CD4-positive, alpha-beta T cell (primary cell): Measurements from ENCODE around the gene HNRNPA0. TPM values are rescaled to one million over a fixed set of nuclear protein-coding genes. Genes with fewer than 3 reads are reported as not detected.

Experiments used
- ATAC-seq: fragments of 200-7000 bp; cut with Tn5 transposase; one replicate; pipeline ENCODE4 v1.10.0; 2022; ENCODE audit warnings: mild to moderate bottlenecking; ENCODE audit not compliant: poor library complexity
- CTCF ChIA-PET: fragments of 350-600 bp; sonication (Branson Sonifier 250); formaldehyde crosslinking; loops from one replicate; lab custom pipeline; 2021; ENCODE audit warnings: antibody characterized with exemption, inconsistent platforms; lab: Charles Lee
- POLR2A ChIA-PET: fragments of 350-600 bp; sonication (Branson Sonifier 250); formaldehyde crosslinking; loops from one replicate; lab custom pipeline; 2021; ENCODE audit warnings: antibody characterized with exemption, inconsistent platforms; lab: Charles Lee
- DNase-seq, 14 experiments: peaks; one replicate each; pipeline ENCODE4 v3.0.0-alpha.2; 2013 to 2020; ENCODE audit warnings: mixed read lengths in 2 of 14
- H3K27ac ChIP-seq, 2 donors: one replicate each; pipeline versions ENCODE4 v1.5.1 to v1.7.0; 2013; ENCODE audit warnings: low read length in 2 of 2, low read depth in 1 of 2, mild to moderate bottlenecking in 1 of 2
- H3K27me3 ChIP-seq, 2 experiments: 1 replicate in 1 of 2; 2 replicates in 1 of 2; pipeline versions ENCODE4 v1.6.1 to v1.7.0; 2013; ENCODE audit warnings: low read length in 2 of 2, control low read depth in 1 of 2, mild to moderate bottlenecking in 1 of 2, moderate library complexity in 1 of 2; ENCODE audit not compliant: insufficient read depth in 2 of 2, control insufficient read depth in 1 of 2
- H3K36me3 ChIP-seq: one replicate; pipeline ENCODE4 v1.6.1; 2013; ENCODE audit warnings: low read length, control low read depth; ENCODE audit not compliant: insufficient read depth
- H3K4me1 ChIP-seq: one replicate; pipeline ENCODE4 v1.6.1; 2013; ENCODE audit warnings: low read length, control low read depth; ENCODE audit not compliant: insufficient read depth
- H3K4me3 ChIP-seq: one replicate; pipeline ENCODE4 v1.5.1; 2013; ENCODE audit warnings: mild to moderate bottlenecking, low read length, moderate library complexity
- H3K9me3 ChIP-seq, 2 experiments: 1 replicate in 1 of 2; 2 replicates in 1 of 2; pipeline versions ENCODE4 v1.6.1 to v1.7.0; 2013; ENCODE audit warnings: low read length in 2 of 2, mild to moderate bottlenecking in 2 of 2, control low read depth in 1 of 2, moderate library complexity in 1 of 2; ENCODE audit not compliant: control insufficient read depth in 1 of 2, insufficient read depth in 1 of 2
- H3K27ac Mint-ChIP-seq: one replicate; pipeline ENCODE4 v1.8.0; 2020; ENCODE audit warnings: mixed read lengths
- H3K27me3 Mint-ChIP-seq: one replicate; pipeline ENCODE4 v1.8.0; 2021; ENCODE audit warnings: mixed read lengths
- H3K36me3 Mint-ChIP-seq: one replicate; pipeline ENCODE4 v1.8.0; 2021; ENCODE audit warnings: low read depth, mixed read lengths
- H3K4me1 Mint-ChIP-seq: one replicate; pipeline ENCODE4 v1.8.0; 2021; ENCODE audit warnings: low read depth, mixed read lengths
- H3K4me3 Mint-ChIP-seq: one replicate; pipeline ENCODE4 v1.8.0; 2020; ENCODE audit warnings: mild to moderate bottlenecking, mixed read lengths
- H3K9me3 Mint-ChIP-seq: one replicate; pipeline ENCODE4 v1.8.0; 2020; ENCODE audit warnings: mixed read lengths
- intact Hi-C, 2 experiments: fragments of 100-400 bp; cut with DNase I in 1 of 2; cut with micrococcal nuclease in 1 of 2; formaldehyde crosslinking; loops; one replicate each; pipeline versions ENCODE4 v1.15.1 to v1.9.0; 2023 to 2025; cut with DNase I, micrococcal nuclease
- total RNA-seq, 174 experiments: library from RNA in 2 of 174; stranded (reverse) in 2 of 174; gene quantifications; one replicate each; pipeline ENCODE4 v1.2.3 and lab custom pipeline; 2021 to 2026
- TF ChIP-seq, protein P1 (sequence below): fragments of 200-600 bp; IDR thresholded peaks from one replicate; pipeline ENCODE4 v1.8.0; 2022; ENCODE audit warnings: antibody characterized with exemption, mild to moderate bottlenecking

HNRNPA0 gene
- total RNA-seq, 2 experiments from 2014 or later = 52.7 to 53.2 TPM

DNA sequence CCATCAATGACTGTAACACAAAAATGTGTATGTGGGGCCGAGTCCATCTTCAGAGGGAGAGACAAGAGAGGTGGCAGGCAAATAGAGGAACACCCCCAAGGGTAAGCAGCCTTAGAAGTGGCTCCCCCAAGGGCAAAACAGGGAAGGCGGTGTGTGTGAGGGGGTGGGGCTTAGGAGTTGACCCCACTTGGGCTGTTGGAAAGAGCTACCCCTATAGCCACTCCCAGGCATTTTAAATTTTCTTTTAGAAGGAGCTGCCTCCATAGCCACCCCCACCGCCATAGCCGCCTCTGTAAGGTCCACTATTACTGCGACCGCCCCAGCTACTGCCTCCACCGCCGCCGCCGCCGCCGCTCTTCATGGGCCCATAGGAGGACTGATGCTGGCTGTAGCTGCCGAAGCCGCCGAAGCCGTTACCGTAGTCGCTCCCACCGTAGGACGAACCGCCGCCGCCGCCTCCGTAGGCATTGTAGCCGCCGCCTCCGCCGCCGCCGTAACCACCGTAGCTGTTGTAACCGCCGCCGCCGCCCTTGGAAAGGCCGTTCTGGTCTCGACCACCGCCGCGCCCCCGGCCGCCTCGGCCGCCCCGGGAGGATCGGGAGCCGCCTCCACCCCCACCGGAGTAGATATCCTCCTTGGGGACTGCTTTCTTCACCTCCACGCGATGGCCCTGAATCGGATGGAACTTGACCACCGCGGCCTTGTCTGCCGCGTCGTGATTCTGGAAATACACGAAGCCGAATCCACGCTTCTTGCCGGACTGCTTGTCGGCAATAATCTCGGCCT lies 1.1 kb downstream of the HNRNPA0 start:
- intact Hi-C loops = loop anchor here (2.0 to 10.0 kb wide), 5 partner anchors 16 to 822 kb away; partner anchors contain the start of genes CDC23 (in 1 of the 2), CDC25C (in 1 of the 2), FAM13B (in 1 of the 2) and FAM53C (in 1 of the 2)
- DNase-seq (peak; percentile 10 to 69 (median 36)), ATAC-seq (no peak)
- H3K27me3 Mint-ChIP-seq = no peaks in the 10 kb centered on the region
- ChIA-PET CTCF (interaction anchor here (1.0 to 3.4 kb wide), 4 partner anchors 11 to 599 kb away, joined by 3 to 28 read pairs (median 14); partner anchors contain the start of gene KDM3B), POLR2A (interaction anchor here (0.8 to 3.2 kb wide), 26 partner anchors 10 to 1589 kb away, joined by 3 to 80 read pairs (median 4); partner anchors contain the start of genes BRD8, CDC23, EGR1 and FAM13B)
- Histone ChIP-seq H3K4me3 (peak overlapping the region; percentile 97), H3K4me1 (peaks cover 28% of the 10 kb centered on the region), H3K27ac (peak overlapping the region; percentile 100), H3K9me3 (no peaks in the 10 kb centered on the region), H3K36me3 (peaks cover 2% of the 10 kb centered on the region), H3K27me3 (no peaks in the 10 kb centered on the region)
- TF ChIP-seq, protein P1, sequence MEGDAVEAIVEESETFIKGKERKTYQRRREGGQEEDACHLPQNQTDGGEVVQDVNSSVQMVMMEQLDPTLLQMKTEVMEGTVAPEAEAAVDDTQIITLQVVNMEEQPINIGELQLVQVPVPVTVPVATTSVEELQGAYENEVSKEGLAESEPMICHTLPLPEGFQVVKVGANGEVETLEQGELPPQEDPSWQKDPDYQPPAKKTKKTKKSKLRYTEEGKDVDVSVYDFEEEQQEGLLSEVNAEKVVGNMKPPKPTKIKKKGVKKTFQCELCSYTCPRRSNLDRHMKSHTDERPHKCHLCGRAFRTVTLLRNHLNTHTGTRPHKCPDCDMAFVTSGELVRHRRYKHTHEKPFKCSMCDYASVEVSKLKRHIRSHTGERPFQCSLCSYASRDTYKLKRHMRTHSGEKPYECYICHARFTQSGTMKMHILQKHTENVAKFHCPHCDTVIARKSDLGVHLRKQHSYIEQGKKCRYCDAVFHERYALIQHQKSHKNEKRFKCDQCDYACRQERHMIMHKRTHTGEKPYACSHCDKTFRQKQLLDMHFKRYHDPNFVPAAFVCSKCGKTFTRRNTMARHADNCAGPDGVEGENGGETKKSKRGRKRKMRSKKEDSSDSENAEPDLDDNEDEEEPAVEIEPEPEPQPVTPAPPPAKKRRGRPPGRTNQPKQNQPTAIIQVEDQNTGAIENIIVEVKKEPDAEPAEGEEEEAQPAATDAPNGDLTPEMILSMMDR = no peak
- peaks cover 50% of the 10 kb centered on the region for H3K36me3 Mint-ChIP-seq
- H3K4me3 Mint-ChIP-seq = peak overlapping the region; percentile 97
- peak overlapping the region; percentile 100 for H3K27ac Mint-ChIP-seq
- H3K4me1 Mint-ChIP-seq = peaks cover 37% of the 10 kb centered on the region
- H3K9me3 Mint-ChIP-seq = no peaks in the 10 kb centered on the region

DNA sequence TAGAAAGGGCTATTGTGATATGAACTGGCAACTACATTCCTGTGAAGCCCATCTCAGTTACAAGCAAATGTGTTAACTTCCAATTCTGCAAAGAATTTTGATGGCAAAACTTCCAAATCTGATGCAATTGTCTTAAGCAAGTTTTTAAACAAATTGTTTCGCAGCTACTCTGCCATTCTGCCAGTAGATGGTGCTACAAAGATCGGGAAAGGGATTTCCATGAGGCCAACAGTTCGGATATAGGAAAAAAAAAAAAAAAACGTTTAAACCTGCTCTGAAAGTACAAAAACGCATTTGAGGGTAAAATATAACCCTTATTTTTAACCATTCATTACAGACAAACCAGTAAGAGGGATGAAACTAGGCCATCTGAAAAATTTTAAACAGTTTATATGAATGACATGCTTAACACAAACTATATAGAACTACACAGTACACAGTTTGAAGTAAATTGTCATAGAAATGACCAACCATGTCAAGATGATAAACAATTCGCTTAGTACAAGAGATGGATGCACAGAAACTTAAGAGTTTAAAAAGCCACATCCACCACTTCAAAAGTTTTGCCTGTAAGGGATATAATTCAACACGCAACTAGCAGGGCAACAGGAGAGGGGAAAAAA lies 2.2 kb downstream of the HNRNPA0 start:
- intact Hi-C loops = loop anchor here (2.0 to 10.0 kb wide), 5 partner anchors 15 to 823 kb away; partner anchors contain the start of genes CDC23 (in 1 of the 2), CDC25C (in 1 of the 2), FAM13B (in 1 of the 2) and FAM53C (in 1 of the 2)
- H3K27me3 ChIP-seq = no peaks in the 10 kb centered on the region
- peaks cover 50% of the 10 kb centered on the region for H3K36me3 Mint-ChIP-seq
- H3K4me1 ChIP-seq = peaks cover 28% of the 10 kb centered on the region
- H3K4me3 Mint-ChIP-seq = peak overlapping the region; percentile 97
- POLR2A ChIA-PET = interaction anchor here (0.7 to 1.8 kb wide), 5 partner anchors 12 to 92 kb away, joined by 3 to 11 read pairs (median 4); partner anchors contain the start of gene KLHL3
- H3K9me3 Mint-ChIP-seq = no peaks in the 10 kb centered on the region
- peak in 3 of 14 experiments; percentile 50 to 60 (median 59) for DNase-seq
- TF ChIP-seq, protein P1 = peak; percentile 93
- H3K27me3 Mint-ChIP-seq = no peaks in the 10 kb centered on the region
- peak overlapping the region; percentile 97 for H3K4me3 ChIP-seq
- H3K4me1 Mint-ChIP-seq = peaks cover 37% of the 10 kb centered on the region
- CTCF ChIA-PET = interaction anchor here (0.7 to 3.4 kb wide), 7 partner anchors 10 to 92 kb away, joined by 3 to 28 read pairs (median 4); partner anchors contain the start of gene KLHL3
- peaks cover 2% of the 10 kb centered on the region for H3K36me3 ChIP-seq
- no peak overlapping the region for H3K27ac ChIP-seq
- peak overlapping the region; percentile 100 for H3K27ac Mint-ChIP-seq
- ATAC-seq = no peak
- H3K9me3 ChIP-seq = no peaks in the 10 kb centered on the region

DNA sequence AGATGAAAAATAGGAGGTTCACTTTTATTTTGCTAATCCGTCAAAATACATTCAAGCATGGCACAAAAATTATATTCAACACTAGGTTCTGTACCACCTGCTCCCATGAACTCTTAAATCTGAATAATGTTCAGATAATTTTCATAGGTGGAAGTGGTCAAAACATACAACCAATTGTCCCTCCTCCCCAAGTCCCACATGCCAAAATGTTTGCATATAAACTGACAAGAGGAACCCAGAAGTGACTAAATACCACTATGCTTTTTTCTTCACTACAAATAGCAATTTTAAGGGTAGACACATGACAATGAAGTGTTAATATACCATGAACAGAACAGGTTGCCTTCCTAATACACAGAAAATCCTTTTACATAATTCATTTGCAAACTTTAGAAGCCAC lies 3.7 kb downstream of the HNRNPA0 start:
- no peak for ATAC-seq
- CTCF ChIA-PET = interaction anchor here (1.4 kb wide), 1 partner anchor 53 kb away, joined by 6 read pairs; no protein-coding TSS in a partner anchor
- Mint-ChIP-seq H3K27me3 (no peaks in the 10 kb centered on the region), H3K36me3 (peaks cover 50% of the 10 kb centered on the region), H3K27ac (peak overlapping the region; percentile 100), H3K4me1 (peaks cover 37% of the 10 kb centered on the region), H3K4me3 (peak overlapping the region; percentile 61), H3K9me3 (no peaks in the 10 kb centered on the region)
- TF ChIP-seq, protein P1 = no peak
- H3K27ac ChIP-seq = no peak overlapping the region
- peaks cover 2% of the 10 kb centered on the region for H3K36me3 ChIP-seq
- DNase-seq = no peak
- intact Hi-C loops = loop anchor here (5.0 to 10.0 kb wide), 4 partner anchors 282 to 824 kb away; partner anchors contain the start of genes CDC23 (in 1 of the 2), CDC25C (in 1 of the 2), FAM13B (in 1 of the 2) and FAM53C (in 1 of the 2)
- POLR2A ChIA-PET = interaction anchor here (1.8 kb wide), 1 partner anchor 90 kb away, joined by 11 read pairs; no protein-coding TSS in a partner anchor
- no peak overlapping the region for H3K4me3 ChIP-seq
- no peaks in the 10 kb centered on the region for H3K27me3 ChIP-seq
- peaks cover 24% of the 10 kb centered on the region for H3K4me1 ChIP-seq
- no peaks in the 10 kb centered on the region for H3K9me3 ChIP-seq
